Tibial artery (tissue), 4 donors: ENCODE results near the gene ACOT13.
"Not testable (repeated sequence)": the region's sequence is repeated elsewhere in the genome, so short reads cannot be mapped to it uniquely, and the experiment has no call there.

Source experiments
- DNase-seq, 2 donors: peaks; one replicate each; pipeline ENCODE4 v3.0.0-alpha.2; 2019
- H3K27ac ChIP-seq, 2 donors: fragments of 200-600 bp; sonication (generic) in 1 of 2; 1 replicate in 1 of 2; 2 replicates in 1 of 2; pipeline ENCODE4 v1.5.1; 2018 to 2019; ENCODE audit warnings: mild to moderate bottlenecking in 1 of 2
- H3K27me3 ChIP-seq, 2 donors: fragments of 200-600 bp; sonication (generic) in 1 of 2; one replicate each; pipeline versions ENCODE4 v1.5.1 to v1.6.0; 2016 to 2019
- H3K36me3 ChIP-seq, 3 donors: fragments of 200-600 bp; sonication (generic) in 2 of 3; one replicate each; pipeline ENCODE4 v1.5.1; 2016 to 2019; ENCODE audit warnings: mild to moderate bottlenecking in 2 of 3
- H3K4me1 ChIP-seq, 4 donors: fragments of 200-600 bp; sonication (generic) in 2 of 4; 1 replicate in 3 of 4; 2 replicates in 1 of 4; pipeline ENCODE4 v1.5.1; 2016 to 2019
- H3K4me3 ChIP-seq, 2 donors: fragments of 200-600 bp; sonication (generic) in 1 of 2; 1 replicate in 1 of 2; 2 replicates in 1 of 2; pipeline ENCODE4 v1.5.1; 2018 to 2019; ENCODE audit warnings: mild to moderate bottlenecking in 2 of 2
- H3K9me3 ChIP-seq, 3 donors: fragments of 200-600 bp; sonication (generic) in 1 of 3; one replicate each; pipeline ENCODE4 v1.5.1; 2016 to 2019
- CTCF ChIP-seq, 2 experiments: fragments of 200-600 bp in 1 of 2; fragments of 450-650 bp in 1 of 2; IDR thresholded peaks; one replicate each; pipeline ENCODE4 v1.5.1; 2017 to 2019; ENCODE audit warnings: antibody characterized with exemption in 2 of 2, mild to moderate bottlenecking in 1 of 2, moderate library complexity in 1 of 2
- intact Hi-C: fragments of 100-400 bp; cut with DNase I; formaldehyde crosslinking; loops from one replicate; pipeline ENCODE4 v1.15.0; 2023; ENCODE audit warnings: low total_unique reads

The ACOT13 gene

DNA sequence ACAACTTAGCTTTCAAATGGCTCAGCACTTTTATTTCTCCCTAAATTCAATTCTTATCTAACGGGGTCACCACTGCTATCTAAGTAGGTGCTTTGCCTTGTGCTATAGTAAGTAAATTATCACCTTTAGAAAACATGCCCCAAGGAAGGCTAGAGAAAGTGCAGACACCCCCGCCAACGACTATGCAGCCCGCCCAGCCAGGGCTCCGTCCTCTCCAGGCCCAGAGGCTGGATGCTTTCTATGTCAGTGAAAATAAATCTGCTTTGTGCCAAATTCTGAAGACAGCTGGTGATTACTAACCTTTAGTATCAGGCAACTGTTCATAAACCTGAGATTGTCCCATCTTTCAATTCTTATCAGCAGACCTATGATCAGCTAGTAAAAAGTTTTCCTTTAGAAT lies 35.2 kb upstream of the ACOT13 start:
- DNase-seq = no peak
- H3K27ac ChIP-seq = no peak overlapping the region
- no peaks in the 10 kb centered on the region for H3K27me3 ChIP-seq
- no peak overlapping the region for H3K4me3 ChIP-seq
- H3K4me1 ChIP-seq = no peaks in the 10 kb centered on the region
- intact Hi-C loops = no loop called here
- TF ChIP-seq CTCF (IDR thresholded peaks at IDR 0.05) = no peak
- peaks cover 0 to 6% (median 0%) of the 10 kb centered on the region in 3 donors for H3K9me3 ChIP-seq
- no peaks in the 10 kb centered on the region for H3K36me3 ChIP-seq

GRCh38 chr6:24632573-24632972 lies 34.3 kb upstream of the ACOT13 start:
- Histone ChIP-seq H3K9me3 (peaks cover 0 to 6% (median 0%) of the 10 kb centered on the region in 3 donors), H3K4me3 (no peak overlapping the region), H3K36me3 (no peaks in the 10 kb centered on the region), H3K27me3 (no peaks in the 10 kb centered on the region), H3K27ac (no peak overlapping the region), H3K4me1 (no peaks in the 10 kb centered on the region)
- intact Hi-C loops = no loop called here
- TF ChIP-seq CTCF (IDR thresholded peaks at IDR 0.05) = no peak
- DNase-seq = no peak

DNA sequence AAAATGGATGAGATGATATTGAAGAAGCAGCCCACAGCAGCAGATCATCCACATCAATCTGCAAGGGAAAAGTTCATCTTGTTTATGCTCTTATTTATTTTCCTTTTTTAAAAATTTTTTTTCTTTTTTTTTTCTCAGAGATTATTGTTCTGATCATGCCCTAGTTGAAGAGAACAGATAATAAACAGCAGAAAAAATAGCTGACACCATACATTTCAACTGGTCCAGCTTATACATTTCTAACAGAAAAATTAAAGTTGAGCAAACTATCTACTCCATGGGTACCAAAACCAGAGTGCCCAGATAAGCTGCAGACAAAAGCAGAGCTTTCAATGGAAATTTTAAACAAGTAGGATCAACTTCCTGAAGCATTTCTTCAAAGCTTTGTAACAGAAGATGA lies 30.2 kb upstream of the ACOT13 start:
- intact Hi-C loops = no loop called here
- H3K36me3 ChIP-seq = no peaks in the 10 kb centered on the region
- peaks cover 0 to 6% (median 0%) of the 10 kb centered on the region in 3 donors for H3K9me3 ChIP-seq
- no peak for DNase-seq
- no peaks in the 10 kb centered on the region for H3K4me1 ChIP-seq
- no peak overlapping the region for H3K4me3 ChIP-seq
- no peak for TF ChIP-seq CTCF (IDR thresholded peaks at IDR 0.05)
- no peaks in the 10 kb centered on the region for H3K27me3 ChIP-seq
- no peak overlapping the region for H3K27ac ChIP-seq

DNA sequence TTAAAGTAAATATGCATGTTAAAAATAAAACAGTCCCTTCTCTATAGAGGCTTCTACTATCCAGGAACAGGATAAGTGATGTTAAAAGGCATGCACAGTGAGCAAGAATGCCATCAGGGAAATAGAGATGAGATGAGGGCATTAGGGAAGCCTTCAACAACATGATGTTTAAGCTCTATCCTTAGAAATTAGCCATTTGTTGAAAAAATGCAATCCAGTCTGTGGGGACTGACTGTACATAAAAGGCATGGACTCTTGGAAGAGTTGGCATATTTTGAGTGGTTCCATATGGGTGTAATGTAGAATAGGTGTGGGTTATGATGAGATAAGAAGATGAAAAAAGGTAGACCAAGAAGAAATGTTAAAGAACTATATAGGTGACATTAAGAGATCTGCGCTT lies 26.7 kb upstream of the ACOT13 start:
- no peaks in the 10 kb centered on the region for H3K4me1 ChIP-seq
- no peaks in the 10 kb centered on the region for H3K36me3 ChIP-seq
- H3K9me3 ChIP-seq = peaks cover 0 to 4% (median 0%) of the 10 kb centered on the region in 3 donors
- no peak overlapping the region for H3K4me3 ChIP-seq
- TF ChIP-seq CTCF (IDR thresholded peaks at IDR 0.05) = no peak
- no peak for DNase-seq
- H3K27me3 ChIP-seq = peaks cover 0 to 6% of the 10 kb centered on the region in 2 donors
- no peak overlapping the region for H3K27ac ChIP-seq
- intact Hi-C loops = no loop called here

GRCh38 chr6:24640631-24641030 lies 26.2 kb upstream of the ACOT13 start:
- H3K36me3 ChIP-seq, intact Hi-C loops, DNase-seq, H3K27me3 ChIP-seq, H3K4me3 ChIP-seq, H3K4me1 ChIP-seq, H3K27ac ChIP-seq, H3K9me3 ChIP-seq: not testable (repeated sequence)

GRCh38 chr6:24642061-24642460 lies 24.8 kb upstream of the ACOT13 start:
- Histone ChIP-seq H3K9me3 (no peaks in the 10 kb centered on the region), H3K4me3 (no peak overlapping the region), H3K27me3 (peaks cover 0 to 6% of the 10 kb centered on the region in 2 donors), H3K4me1 (peaks cover 0 to 13% (median 4%) of the 10 kb centered on the region in 4 donors), H3K36me3 (no peaks in the 10 kb centered on the region), H3K27ac (no peak overlapping the region)
- DNase-seq = no peak
- TF ChIP-seq CTCF (IDR thresholded peaks at IDR 0.05) = no peak
- intact Hi-C loops = no loop called here
